Neural crest cell (in vitro differentiated cells): ENCODE results near the gene SCYL1. TPM values are rescaled to one million over a fixed set of nuclear protein-coding genes. Genes with fewer than 3 reads are reported as not detected.

Experiments
- DNase-seq: peaks from one replicate; pipeline ENCODE4 v3.0.0; 2021; ENCODE audit warnings: low read depth, mixed read lengths, low spot score
- H3K27ac Mint-ChIP-seq: one replicate; pipeline ENCODE4 v1.8.0; 2021; ENCODE audit warnings: mild to moderate bottlenecking, mixed read lengths; ENCODE audit not compliant: unreplicated experiment
- H3K27me3 Mint-ChIP-seq: 2 replicates; pipeline ENCODE4 v1.8.0; 2021; ENCODE audit warnings: low read depth, mild to moderate bottlenecking, mixed read lengths
- H3K36me3 Mint-ChIP-seq: 2 replicates; pipeline ENCODE4 v1.8.0; 2021; ENCODE audit warnings: low read depth, mild to moderate bottlenecking, mixed read lengths
- H3K4me1 Mint-ChIP-seq: 2 replicates; pipeline ENCODE4 v1.8.0; 2021; ENCODE audit warnings: mixed read lengths
- H3K4me3 Mint-ChIP-seq: one replicate; pipeline ENCODE4 v1.8.0; 2021; ENCODE audit warnings: mild to moderate bottlenecking, mixed read lengths
- H3K9me3 Mint-ChIP-seq: 2 replicates; pipeline ENCODE4 v1.8.0; 2021; ENCODE audit warnings: mixed read lengths
- CTCF ChIP-seq: fragments of 200-600 bp; sonication (generic); conservative IDR thresholded peaks from 2 replicates; pipeline ENCODE4 v1.5.0; 2021; ENCODE audit warnings: antibody characterized with exemption, mild to moderate bottlenecking
- total RNA-seq: library from RNA; stranded (reverse); gene quantifications from 2 replicates; pipeline ENCODE4 v1.2.1, GENCODE V29; 2021

Gene SCYL1
- total RNA-seq, 1 donor from 2014 or later = 68.8 TPM

GRCh38 chr11:65479184-65480145, 45.4 kb upstream of the SCYL1 start:
- no peaks in the 10 kb centered on the region for H3K9me3 Mint-ChIP-seq
- DNase-seq = no peak
- H3K4me3 Mint-ChIP-seq = peak overlapping the region; percentile 81
- TF ChIP-seq CTCF = no peak
- no peaks in the 10 kb centered on the region for H3K36me3 Mint-ChIP-seq
- no peaks in the 10 kb centered on the region for H3K27me3 Mint-ChIP-seq
- H3K4me1 Mint-ChIP-seq = peaks cover 44% of the 10 kb centered on the region
- H3K27ac Mint-ChIP-seq = no peak overlapping the region

DNA sequence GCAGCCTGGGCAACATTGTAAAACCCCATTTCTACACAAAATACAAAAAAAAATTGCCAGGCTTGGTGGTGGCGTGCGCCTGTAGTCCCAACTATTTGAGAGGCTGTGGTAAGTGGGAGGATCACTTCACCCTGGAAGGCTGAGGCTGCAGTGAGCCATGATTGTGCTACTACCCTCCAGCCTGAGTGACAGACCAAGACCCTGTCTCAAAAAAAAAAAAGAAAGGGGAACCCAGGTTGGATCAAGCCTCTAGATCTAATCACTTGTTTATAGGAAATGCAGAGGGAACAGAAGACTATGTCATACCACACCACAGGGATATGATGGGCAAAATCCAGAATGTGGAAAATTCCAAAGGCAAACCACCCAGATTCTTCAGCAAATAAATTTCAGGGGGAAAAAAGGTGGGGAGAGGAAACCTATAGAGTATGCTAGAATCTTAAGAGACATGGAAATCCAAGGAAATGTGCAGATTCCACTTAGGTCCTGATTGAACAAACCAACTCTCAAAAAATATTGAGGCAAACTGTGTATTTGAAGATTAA, 42.5 kb upstream of the SCYL1 start:
- H3K36me3 Mint-ChIP-seq = no peaks in the 10 kb centered on the region
- no peaks in the 10 kb centered on the region for H3K9me3 Mint-ChIP-seq
- H3K4me3 Mint-ChIP-seq = peak overlapping the region; percentile 27
- peaks cover 61% of the 10 kb centered on the region for H3K4me1 Mint-ChIP-seq
- no peak for DNase-seq
- H3K27ac Mint-ChIP-seq = no peak overlapping the region
- H3K27me3 Mint-ChIP-seq = no peaks in the 10 kb centered on the region
- no peak for TF ChIP-seq CTCF

DNA sequence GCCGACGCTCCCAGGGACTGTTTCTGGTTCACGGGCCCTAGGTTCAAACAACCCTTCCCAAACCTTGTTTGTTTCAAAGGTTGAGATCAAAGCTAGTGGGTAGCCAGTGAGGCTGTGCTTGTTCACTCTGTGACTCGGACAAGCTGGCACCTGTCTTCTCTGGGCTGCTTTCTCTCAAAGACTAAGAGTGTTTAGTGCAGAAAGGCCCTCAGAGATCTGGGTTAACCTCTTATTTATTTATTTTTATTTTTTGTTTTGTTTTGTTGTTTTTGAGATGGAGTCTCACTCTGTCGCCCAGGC, 39.0 kb upstream of the SCYL1 start:
- DNase-seq = no peak
- Mint-ChIP-seq H3K4me3 (peak overlapping the region; percentile 66), H3K36me3 (no peaks in the 10 kb centered on the region), H3K9me3 (no peaks in the 10 kb centered on the region), H3K27me3 (peaks cover 2% of the 10 kb centered on the region), H3K27ac (no peak overlapping the region), H3K4me1 (peaks cover 70% of the 10 kb centered on the region)
- TF ChIP-seq CTCF = no peak

- no peak for TF ChIP-seq CTCF
- Mint-ChIP-seq H3K4me1 (peaks cover 75% of the 10 kb centered on the region), H3K27ac (peak overlapping the region; percentile 95), H3K4me3 (peak overlapping the region; percentile 80), H3K9me3 (no peaks in the 10 kb centered on the region), H3K36me3 (no peaks in the 10 kb centered on the region), H3K27me3 (peaks cover 2% of the 10 kb centered on the region)
- no peak for DNase-seq
These were observed 38.1 kb upstream of the SCYL1 start for GRCh38 chr11:65486570-65487466.

DNA sequence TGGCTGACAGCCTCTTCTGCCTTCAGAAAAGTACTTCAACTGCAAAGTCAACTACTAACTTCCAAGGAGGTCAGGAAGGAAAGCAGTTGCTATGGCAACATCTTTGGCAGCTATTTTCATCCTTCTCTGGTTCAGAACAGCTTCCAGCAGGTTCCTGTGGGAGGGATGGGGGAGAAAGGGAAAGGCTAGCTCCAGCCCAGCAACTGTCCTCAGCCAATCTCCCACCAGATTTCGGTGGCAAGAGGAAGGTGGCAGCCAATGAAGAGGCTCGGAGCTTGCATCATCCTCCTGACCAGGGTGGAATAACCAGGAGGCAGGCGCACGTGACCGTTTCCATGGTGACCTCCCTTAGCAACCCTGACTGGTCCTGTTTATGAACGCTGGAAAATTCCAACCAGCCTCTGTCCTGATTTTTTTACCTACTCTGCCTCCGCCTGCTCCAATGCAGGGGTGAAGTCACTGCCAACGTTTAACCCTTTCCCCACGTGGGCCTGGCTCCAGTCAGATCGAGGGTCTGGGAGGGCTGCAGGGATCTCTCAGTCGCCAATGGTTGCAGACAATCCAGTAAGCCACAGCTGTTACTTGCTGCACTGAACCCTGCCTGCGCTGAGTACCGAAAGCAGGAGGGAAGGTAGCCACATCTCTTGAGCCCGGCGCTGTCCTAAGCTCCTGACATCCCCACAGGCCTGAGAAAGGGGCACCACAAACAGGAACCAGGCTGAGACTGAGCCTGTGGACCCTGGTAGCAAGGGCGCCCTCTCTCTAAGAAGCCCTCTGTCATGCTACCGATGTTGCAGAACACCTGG, 37.2 kb upstream of the SCYL1 start:
- H3K27me3 Mint-ChIP-seq = peaks cover 2% of the 10 kb centered on the region
- peak overlapping the region; percentile 80 for H3K4me3 Mint-ChIP-seq
- peaks cover 78% of the 10 kb centered on the region for H3K4me1 Mint-ChIP-seq
- DNase-seq = peak; percentile 90
- no peak for TF ChIP-seq CTCF
- H3K9me3 Mint-ChIP-seq = no peaks in the 10 kb centered on the region
- peak overlapping the region; percentile 98 for H3K27ac Mint-ChIP-seq
- no peaks in the 10 kb centered on the region for H3K36me3 Mint-ChIP-seq
